Muscle of leg (tissue), 11 donors: ENCODE measurements around the gene PFKM. TPM values are rescaled to one million over a fixed set of nuclear protein-coding genes. Genes with fewer than 3 reads are reported as not detected.
"Not testable (repeated sequence)": the region's sequence is repeated elsewhere in the genome, so short reads cannot be mapped to it uniquely, and the experiment has no call there.

Experiments
- DNase-seq: peaks from one replicate; pipeline ENCODE4 v3.0.0; 2013
- H3K27ac ChIP-seq: one replicate; pipeline ENCODE4 v1.5.1; 2013; ENCODE audit warnings: mild to moderate bottlenecking, low read length, control low read depth
- H3K27me3 ChIP-seq: one replicate; pipeline ENCODE4 v1.6.1; 2013; ENCODE audit warnings: low read length; ENCODE audit not compliant: control insufficient read depth, insufficient read depth
- H3K36me3 ChIP-seq: one replicate; pipeline ENCODE4 v1.6.1; 2013; ENCODE audit warnings: low read length; ENCODE audit not compliant: control insufficient read depth, insufficient read depth
- H3K4me1 ChIP-seq: one replicate; pipeline ENCODE4 v1.6.1; 2013; ENCODE audit warnings: low read length; ENCODE audit not compliant: control insufficient read depth, insufficient read depth
- H3K4me3 ChIP-seq: one replicate; pipeline ENCODE4 v1.5.1; 2013; ENCODE audit warnings: low read length, control low read depth
- H3K9me3 ChIP-seq: replicated peaks from 2 replicates; pipeline ENCODE4 v1.6.1; 2013; ENCODE audit warnings: low read depth, low read length; ENCODE audit not compliant: control insufficient read depth
- WGBS: methylation state at CpG from one replicate; pipeline ENCODE4 v1.1.5; 2013; ENCODE audit warnings: missing lambda C conversion rate; ENCODE audit not compliant: insufficient coverage; 5-methylcytosine and 5-hydroxymethylcytosine counted together
- polyA plus RNA-seq, 8 donors: library from polyadenylated mRNA; unstranded; fragments of 120-200 nt; gene quantifications; one replicate each; pipeline versions ENCODE4 v1.2.1 to v1.2.3, GENCODE V29; 2013; ENCODE audit warnings: inconsistent platforms in 1 of 8, low replicate concordance in 1 of 8; ENCODE audit not compliant: insufficient read length in 8 of 8, insufficient read depth in 1 of 8
- total RNA-seq: library from RNA; stranded (reverse); fragments of 120-200 nt; gene quantifications from one replicate; pipeline ENCODE4 v1.2.4, GENCODE V29; 2013

The PFKM gene
- total and polyA plus RNA-seq, 9 donors, result 187 to 287 (median 242) TPM

GRCh38 chr12:48145981-48146380 is 26.8 kb downstream of the PFKM start:
- H3K4me1 ChIP-seq, result no peaks in the 10 kb centered on the region
- H3K9me3 ChIP-seq, result no peaks in the 10 kb centered on the region
- DNase-seq, result no peak
- no peaks in the 10 kb centered on the region for H3K27me3 ChIP-seq
- H3K4me3 ChIP-seq, result no peak overlapping the region
- no CpG with 5 or more reads among the region's 1 CpG for WGBS
- H3K27ac ChIP-seq, result no peak overlapping the region
- peaks cover 86% of the 10 kb centered on the region for H3K36me3 ChIP-seq

DNA sequence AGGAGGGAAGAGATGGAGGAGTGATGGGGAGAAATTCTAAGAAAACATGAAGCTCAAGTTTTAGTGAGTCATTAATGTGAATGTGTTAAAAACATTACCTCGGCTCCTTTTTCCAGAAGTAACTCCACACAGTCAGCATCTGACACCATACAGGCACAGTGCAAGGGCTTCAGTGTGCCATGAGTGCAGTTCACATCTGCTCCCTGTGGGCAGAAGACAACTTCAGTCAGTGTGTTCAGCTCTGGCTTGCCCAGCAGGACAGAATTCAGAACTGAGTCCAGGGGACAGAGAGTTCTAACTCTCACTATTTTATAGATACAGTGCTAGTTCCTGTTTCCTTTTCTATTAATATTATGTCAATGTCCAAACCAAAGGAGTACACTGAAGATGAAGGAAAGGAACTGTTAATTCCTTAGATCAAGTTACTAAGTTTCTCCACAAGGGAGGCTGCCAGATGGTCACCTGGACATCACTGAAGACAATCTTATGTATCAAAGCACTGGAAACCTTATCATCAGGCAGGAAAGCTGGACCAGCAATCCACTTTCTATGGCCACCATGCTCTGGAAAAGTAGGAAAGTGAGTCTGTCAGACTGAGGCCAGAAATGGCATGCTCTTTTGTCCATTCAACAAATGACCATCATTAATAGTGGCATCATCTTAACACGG is 32.1 kb downstream of the PFKM start:
- Histone ChIP-seq H3K27ac (no peak overlapping the region), H3K4me3 (no peak overlapping the region), H3K9me3 (no peaks in the 10 kb centered on the region), H3K4me1 (peaks cover 6% of the 10 kb centered on the region), H3K27me3 (no peaks in the 10 kb centered on the region), H3K36me3 (peaks cover 51% of the 10 kb centered on the region)
- no CpG with 5 or more reads among the region's 2 CpGs for WGBS
- no peak for DNase-seq

GRCh38 chr12:48155786-48156185 is 36.6 kb downstream of the PFKM start:
- peaks cover 15% of the 10 kb centered on the region for H3K4me1 ChIP-seq
- not testable (repeated sequence) for H3K27me3 ChIP-seq, H3K9me3 ChIP-seq, DNase-seq, H3K4me3 ChIP-seq
- peak overlapping the region; percentile 20 for H3K27ac ChIP-seq
- WGBS, result no CpG with 5 or more reads among the region's 5 CpGs
- peaks cover 17% of the 10 kb centered on the region for H3K36me3 ChIP-seq

- H3K4me3 ChIP-seq, result peak overlapping the region; percentile 97
- peaks cover 8% of the 10 kb centered on the region for H3K36me3 ChIP-seq
- 37% methylated on average over 5 of the region's 8 CpGs for WGBS
- no peaks in the 10 kb centered on the region for H3K9me3 ChIP-seq
- H3K27me3 ChIP-seq, result no peaks in the 10 kb centered on the region
- peaks cover 12% of the 10 kb centered on the region for H3K4me1 ChIP-seq
- DNase-seq, result no peak
- peak overlapping the region; percentile 99 for H3K27ac ChIP-seq
Observed at GRCh38 chr12:48156652-48157017, 37.5 kb downstream of the PFKM start.

DNA sequence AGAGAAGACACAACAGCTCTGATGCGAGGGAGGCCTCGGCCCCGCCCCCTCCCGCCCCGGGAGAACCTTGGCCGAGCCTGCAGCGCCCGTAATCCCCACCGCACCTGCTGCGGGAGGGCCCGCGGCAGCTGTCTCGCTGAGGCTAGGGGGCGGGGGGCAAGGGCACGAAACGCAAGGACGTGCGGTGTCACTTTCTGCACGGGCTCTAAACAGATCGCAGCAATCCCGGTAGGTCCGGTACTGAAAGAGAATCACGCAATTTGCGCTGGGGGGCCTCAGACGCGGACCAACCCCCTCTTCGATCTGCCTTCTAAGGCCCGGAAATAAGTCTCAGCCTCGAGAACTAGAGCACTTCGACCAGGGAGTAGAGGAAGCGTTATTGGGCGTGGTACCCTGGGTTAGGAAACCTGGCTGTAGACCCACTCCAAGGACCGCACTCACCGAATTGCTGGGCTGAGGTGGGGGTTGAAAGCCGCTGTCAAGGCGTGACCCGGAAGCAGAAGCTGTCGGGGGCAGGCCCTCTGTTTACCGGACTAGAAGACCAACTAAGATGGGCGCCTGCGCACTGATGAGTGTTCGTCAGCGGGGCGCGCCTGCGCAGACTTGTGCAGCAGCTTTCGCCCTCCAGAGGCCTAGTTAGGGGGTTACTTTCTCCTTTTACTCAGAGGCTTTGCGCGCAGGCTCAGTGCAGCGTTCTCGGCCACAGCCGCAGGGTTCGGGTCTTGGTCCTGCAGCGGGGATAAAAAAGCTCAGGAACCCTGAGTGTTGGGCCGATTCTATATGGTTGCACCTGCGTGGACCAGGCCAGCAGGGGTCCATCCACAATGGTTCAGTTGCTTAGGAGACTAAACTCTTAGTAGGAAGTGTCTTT is 38.1 kb downstream of the PFKM start, which contains the start of gene ASB8:
Gene ASB8 (minus strand): TSS at position 498 of the 871 bp plus-strand sequence. CDS start 4,019 bp downstream, outside the sequence.
- Histone ChIP-seq H3K9me3 (no peaks in the 10 kb centered on the region), H3K4me1 (peaks cover 12% of the 10 kb centered on the region), H3K27ac (peak within 1 kb of the TSS; percentile 99), H3K36me3 (peaks cover 7% of the 10 kb centered on the region), H3K27me3 (no peaks in the 10 kb centered on the region), H3K4me3 (peak within 1 kb of the TSS; percentile 97)
- under 1% methylated on average over 45 of the region's 56 CpGs for WGBS
- peak; percentile 99 for DNase-seq

DNA sequence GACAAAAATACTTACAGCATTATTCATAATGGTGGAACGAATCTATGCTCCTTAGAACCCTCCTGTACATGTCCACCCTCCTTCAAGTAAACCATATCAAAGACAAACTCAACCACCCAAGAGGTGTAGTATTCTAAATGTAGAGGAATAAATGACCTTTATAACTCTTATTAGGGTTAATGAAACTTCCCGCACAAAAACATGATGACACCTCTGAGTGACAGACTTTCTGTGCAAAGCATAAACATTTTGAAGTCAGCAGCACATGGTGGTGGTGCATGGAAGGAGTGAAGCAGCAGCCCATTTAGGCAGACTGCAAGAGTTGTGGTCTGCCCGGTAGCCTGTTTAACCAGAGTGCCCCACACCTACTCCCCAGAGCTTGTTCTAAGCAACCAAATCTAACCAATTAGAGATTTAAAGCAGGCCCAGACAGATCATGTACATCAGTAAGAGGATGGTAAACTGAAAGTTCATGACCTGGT is 38.8 kb downstream of the PFKM start:
- Histone ChIP-seq H3K36me3 (peaks cover 7% of the 10 kb centered on the region), H3K4me1 (peaks cover 12% of the 10 kb centered on the region), H3K27me3 (no peaks in the 10 kb centered on the region), H3K4me3 (peak overlapping the region; percentile 97), H3K9me3 (no peaks in the 10 kb centered on the region), H3K27ac (peak overlapping the region; percentile 99)
- WGBS, result no CpG with 5 or more reads among the region's 3 CpGs
- no peak for DNase-seq

- Histone ChIP-seq H3K27me3 (no peaks in the 10 kb centered on the region), H3K36me3 (no peaks in the 10 kb centered on the region), H3K9me3 (no peaks in the 10 kb centered on the region), H3K27ac (no peak overlapping the region), H3K4me1 (peaks cover 12% of the 10 kb centered on the region), H3K4me3 (no peak overlapping the region)
- DNase-seq, result no peak
- 90% methylated on average over 5 of the region's 5 CpGs for WGBS
Observed at GRCh38 chr12:48160046-48160445, 40.9 kb downstream of the PFKM start.

GRCh38 chr12:48160807-48161206 is 41.6 kb downstream of the PFKM start:
- Histone ChIP-seq H3K4me1 (peaks cover 11% of the 10 kb centered on the region), H3K36me3 (no peaks in the 10 kb centered on the region), H3K27ac (no peak overlapping the region), H3K9me3 (no peaks in the 10 kb centered on the region), H3K4me3 (no peak overlapping the region), H3K27me3 (no peaks in the 10 kb centered on the region)
- WGBS, result 79% methylated on average over 2 of the region's 2 CpGs
- DNase-seq, result no peak

GRCh38 chr12:48163150-48163747 is 44.1 kb downstream of the PFKM start:
- Histone ChIP-seq H3K4me1 (peaks cover under 1% of the 10 kb centered on the region), H3K36me3 (no peaks in the 10 kb centered on the region), H3K27me3 (no peaks in the 10 kb centered on the region), H3K9me3 (no peaks in the 10 kb centered on the region), H3K4me3 (no peak overlapping the region), H3K27ac (no peak overlapping the region)
- no peak for DNase-seq
- WGBS, result 94% methylated on average over 3 of the region's 5 CpGs

DNA sequence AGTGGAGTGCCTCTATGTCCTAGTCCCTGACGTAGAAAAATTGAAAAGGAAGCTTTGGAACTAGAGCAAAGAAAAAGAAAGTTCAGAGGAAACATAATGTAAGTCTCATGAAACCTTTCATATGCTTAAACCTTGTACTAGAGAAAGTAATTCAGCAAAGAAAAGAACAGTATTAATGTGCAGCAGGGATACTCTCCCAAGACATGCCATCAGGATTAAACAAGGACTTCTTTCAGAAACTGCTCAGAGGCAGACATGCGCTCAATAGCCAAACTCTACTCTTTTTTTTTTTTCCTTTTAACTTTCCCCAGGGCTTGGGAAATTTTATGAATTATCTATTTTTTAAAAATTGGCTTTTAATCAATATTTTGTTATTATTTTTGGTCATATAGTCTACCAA is 45.3 kb downstream of the PFKM start:
- H3K27ac ChIP-seq, result no peak overlapping the region

More for the DNA sequence above, 45.3 kb downstream of the PFKM start:
- no peaks in the 10 kb centered on the region for H3K27me3 ChIP-seq
- no peaks in the 10 kb centered on the region for H3K9me3 ChIP-seq
- no CpG with 5 or more reads among the region's 2 CpGs for WGBS
- no peaks in the 10 kb centered on the region for H3K4me1 ChIP-seq
- H3K4me3 ChIP-seq, result no peak overlapping the region
- DNase-seq, result no peak
- no peaks in the 10 kb centered on the region for H3K36me3 ChIP-seq
